HL-60 (cell line): ENCODE measurements around the gene JOSD1.

Experiments
- DNase-seq, 2 experiments: peaks; one replicate each; pipeline ENCODE4 v3.0.0-alpha.2; 2010 to 2020; ENCODE audit warnings: low read depth in 1 of 2, low spot score in 1 of 2
- H3K27ac ChIP-seq: fragments of 250-450 bp; sonication (Bioruptor Pico); replicated peaks from 2 replicates; pipeline ENCODE4 v1.5.1; 2020; ENCODE audit warnings: mild to moderate bottlenecking, moderate library complexity
- H3K27me3 ChIP-seq: fragments of 250-450 bp; sonication (Bioruptor Pico); 2 replicates; pipeline ENCODE4 v1.5.1; 2021; ENCODE audit warnings: mild to moderate bottlenecking, moderate library complexity; ENCODE audit not compliant: insufficient read depth, poor library complexity, severe bottlenecking
- H3K4me3 ChIP-seq: replicated peaks from 2 replicates; pipeline ENCODE4 v1.5.1; 2011; ENCODE audit warnings: mild to moderate bottlenecking, control low read depth, low read length; ENCODE audit not compliant: insufficient read depth
- CTCF ChIP-seq: IDR thresholded peaks from one replicate; pipeline ENCODE4 v1.5.1; 2011; ENCODE audit warnings: low read length, control low read depth, inconsistent platforms; ENCODE audit not compliant: insufficient read depth
- GABPA ChIP-seq: IDR thresholded peaks from 2 replicates; pipeline ENCODE4 v1.6.1; 2012; ENCODE audit warnings: low read depth
- POLR2AphosphoS5 ChIP-seq: IDR thresholded peaks from 2 replicates; pipeline ENCODE4 v1.6.1; 2012; ENCODE audit warnings: low read depth
- REST ChIP-seq: IDR thresholded peaks from 2 replicates; pipeline ENCODE4 v1.6.1; 2012; ENCODE audit warnings: low read depth; ENCODE audit not compliant: insufficient replicate concordance
- SPI1 ChIP-seq: IDR thresholded peaks from 2 replicates; pipeline ENCODE4 v1.6.1; 2012; ENCODE audit warnings: low read depth, mild to moderate bottlenecking, borderline replicate concordance

The JOSD1 gene

GRCh38 chr22:38741576-38741975 is 40.8 kb upstream of the JOSD1 start:
- no peak overlapping the region for H3K4me3 ChIP-seq
- no peak overlapping the region for H3K27ac ChIP-seq

GRCh38 chr22:38741166-38741565 is 40.4 kb upstream of the JOSD1 start:
- H3K27me3 ChIP-seq, result no peaks in the 10 kb centered on the region
- TF ChIP-seq POLR2AphosphoS5, result no peak
- no peak for TF ChIP-seq CTCF
- TF ChIP-seq REST, result no peak
- TF ChIP-seq SPI1, result no peak
- TF ChIP-seq GABPA, result no peak
- H3K4me3 ChIP-seq, result no peak overlapping the region
- H3K27ac ChIP-seq, result no peak overlapping the region
- DNase-seq, result no peak

More at GRCh38 chr22:38741576-38741975, 40.8 kb upstream of the JOSD1 start:
- H3K27me3 ChIP-seq, result no peaks in the 10 kb centered on the region
- no peak for DNase-seq
- TF ChIP-seq CTCF (no peak), POLR2AphosphoS5 (no peak), SPI1 (no peak), GABPA (no peak), REST (no peak)

GRCh38 chr22:38740754-38741153 is 40.0 kb upstream of the JOSD1 start:
- no peak overlapping the region for H3K27ac ChIP-seq
- H3K27me3 ChIP-seq, result no peaks in the 10 kb centered on the region
- TF ChIP-seq CTCF (no peak), POLR2AphosphoS5 (no peak), SPI1 (no peak), GABPA (no peak), REST (no peak)
- DNase-seq, result no peak
- no peak overlapping the region for H3K4me3 ChIP-seq
